ENCODE results near the gene KRT81. TPM values are rescaled to one million over a fixed set of nuclear protein-coding genes. Genes with fewer than 3 reads are reported as not detected.

The KRT81 gene
- 2.7 TPM for total RNA-seq

GRCh38 chr12:52291267-52291935 lies at the start of gene KRT81:
Gene KRT81 (minus strand): TSS chr12:52291534. CDS start chr12:52291465, 69 bp downstream.
- DNase-seq (ENCODE audit: low read depth in 2 of 3, low spot score in 2 of 3), result no peak

GRCh38 chr12:52338241-52338960 lies 47.1 kb upstream of the KRT81 start:
- no peak for DNase-seq (ENCODE audit: low read depth in 2 of 3, low spot score in 2 of 3)

GRCh38 chr12:52337054-52337453 lies 45.7 kb upstream of the KRT81 start:
- no peak for DNase-seq (ENCODE audit: low read depth in 2 of 3, low spot score in 2 of 3)

- no peak for DNase-seq (ENCODE audit: low read depth in 2 of 3, low spot score in 2 of 3)
Measured at GRCh38 chr12:52336641-52337040, 45.3 kb upstream of the KRT81 start.

- no peak for DNase-seq (ENCODE audit: low read depth in 2 of 3, low spot score in 2 of 3)
Measured at GRCh38 chr12:52335598-52336262, 44.4 kb upstream of the KRT81 start.

GRCh38 chr12:52334185-52334584 lies 42.9 kb upstream of the KRT81 start:
- DNase-seq (ENCODE audit: low read depth in 2 of 3, low spot score in 2 of 3), result no peak

GRCh38 chr12:52333321-52333720 lies 42.0 kb upstream of the KRT81 start:
- DNase-seq (ENCODE audit: low read depth in 2 of 3, low spot score in 2 of 3), result no peak

GRCh38 chr12:52332381-52332780 lies 41.0 kb upstream of the KRT81 start:
- no peak for DNase-seq (ENCODE audit: low read depth in 2 of 3, low spot score in 2 of 3)

- no peak for DNase-seq (ENCODE audit: low read depth in 2 of 3, low spot score in 2 of 3)
Measured at GRCh38 chr12:52331833-52332232, 40.5 kb upstream of the KRT81 start.

- no peak for DNase-seq (ENCODE audit: low read depth in 2 of 3, low spot score in 2 of 3)
Measured at GRCh38 chr12:52331039-52331438, 39.7 kb upstream of the KRT81 start.

GRCh38 chr12:52327830-52328500 lies 36.6 kb upstream of the KRT81 start:
- no peak for DNase-seq (ENCODE audit: low read depth in 2 of 3, low spot score in 2 of 3)

- peak; percentile 59 to 92 (median 89) for DNase-seq (ENCODE audit: low read depth in 2 of 3, low spot score in 2 of 3)
Measured at GRCh38 chr12:52327052-52327829, 35.9 kb upstream of the KRT81 start.

- DNase-seq (ENCODE audit: low read depth in 2 of 3, low spot score in 2 of 3), result no peak
Measured at GRCh38 chr12:52324153-52324444, 32.8 kb upstream of the KRT81 start.

GRCh38 chr12:52323416-52324152 lies 32.2 kb upstream of the KRT81 start:
- no peak for DNase-seq (ENCODE audit: low read depth in 2 of 3, low spot score in 2 of 3)

- DNase-seq (ENCODE audit: low read depth in 2 of 3, low spot score in 2 of 3), result no peak
Measured at GRCh38 chr12:52323001-52323400, 31.7 kb upstream of the KRT81 start.

- no peak for DNase-seq (ENCODE audit: low read depth in 2 of 3, low spot score in 2 of 3)
Measured at GRCh38 chr12:52322069-52322468, 30.7 kb upstream of the KRT81 start.

- DNase-seq (ENCODE audit: low read depth in 2 of 3, low spot score in 2 of 3), result peak in 1 of 3 donors; percentile 42
Measured at GRCh38 chr12:52321418-52321817, 30.1 kb upstream of the KRT81 start.

GRCh38 chr12:52320784-52321400 lies 29.6 kb upstream of the KRT81 start, which contains the start of gene KRT83:
Gene KRT83 (minus strand): TSS chr12:52321398. CDS start chr12:52321335, 63 bp downstream.
- no peak for DNase-seq (ENCODE audit: low read depth in 2 of 3, low spot score in 2 of 3)

- peak in 2 of 3 donors; percentile 20 to 40 for DNase-seq (ENCODE audit: low read depth in 2 of 3, low spot score in 2 of 3)
Measured at GRCh38 chr12:52319097-52319496, 27.8 kb upstream of the KRT81 start.
